Hypothalamus (tissue), 51 donors: ENCODE measurements around the gene SLC35F1.

Experiments used
- DNase-seq, 51 donors: peaks; one replicate each; lab custom pipeline; 2025; lab: John Stamatoyannopoulos, UW

Gene SLC35F1

GRCh38 chr6:118101220-118101619 lies 194.2 kb downstream of the SLC35F1 start:
- DNase-seq, result no peak

- DNase-seq, result no peak
Measured at GRCh38 chr6:118101831-118102345, 194.8 kb downstream of the SLC35F1 start.

GRCh38 chr6:118102401-118102800 lies 195.3 kb downstream of the SLC35F1 start:
- DNase-seq, result no peak

- peak in 1 of 51 donors; percentile 5 for DNase-seq
Measured at GRCh38 chr6:118103381-118104146, 196.5 kb downstream of the SLC35F1 start.

GRCh38 chr6:118122161-118122725 lies 215.2 kb downstream of the SLC35F1 start:
- peak in 4 of 51 donors; percentile 0 to 18 (median 10) for DNase-seq

- DNase-seq, result no peak
Measured at GRCh38 chr6:118122801-118123200, 215.7 kb downstream of the SLC35F1 start.

- no peak for DNase-seq
Measured at GRCh38 chr6:118123503-118124037, 216.5 kb downstream of the SLC35F1 start.

GRCh38 chr6:118124851-118125250 lies 217.8 kb downstream of the SLC35F1 start:
- no peak for DNase-seq

GRCh38 chr6:118128755-118129154 lies 221.7 kb downstream of the SLC35F1 start:
- DNase-seq, result no peak

GRCh38 chr6:118134206-118134605 lies 227.1 kb downstream of the SLC35F1 start:
- no peak for DNase-seq

GRCh38 chr6:118134736-118135135 lies 227.7 kb downstream of the SLC35F1 start:
- DNase-seq, result no peak

- DNase-seq, result no peak
Measured at GRCh38 chr6:118135371-118135770, 228.3 kb downstream of the SLC35F1 start.

- DNase-seq, result no peak
Measured at GRCh38 chr6:118141211-118141610, 234.1 kb downstream of the SLC35F1 start.

- no peak for DNase-seq
Measured at GRCh38 chr6:118146584-118146983, 239.5 kb downstream of the SLC35F1 start.

- no peak for DNase-seq
Measured at GRCh38 chr6:118147511-118147910, 240.4 kb downstream of the SLC35F1 start.

- no peak for DNase-seq
Measured at GRCh38 chr6:118148561-118148960, 241.5 kb downstream of the SLC35F1 start.

GRCh38 chr6:118152524-118152923 lies 245.5 kb downstream of the SLC35F1 start:
- no peak for DNase-seq

GRCh38 chr6:118161343-118161742 lies 254.3 kb downstream of the SLC35F1 start:
- no peak for DNase-seq

- DNase-seq, result no peak
Measured at GRCh38 chr6:118163542-118163941, 256.5 kb downstream of the SLC35F1 start.

GRCh38 chr6:118165500-118165899 lies 258.4 kb downstream of the SLC35F1 start:
- no peak for DNase-seq

- DNase-seq, result no peak
Measured at GRCh38 chr6:118168421-118168820, 261.4 kb downstream of the SLC35F1 start.

- DNase-seq, result no peak
Measured at GRCh38 chr6:118171852-118172251, 264.8 kb downstream of the SLC35F1 start.
